Measurements from ENCODE around the gene FAM135A.

DNA sequence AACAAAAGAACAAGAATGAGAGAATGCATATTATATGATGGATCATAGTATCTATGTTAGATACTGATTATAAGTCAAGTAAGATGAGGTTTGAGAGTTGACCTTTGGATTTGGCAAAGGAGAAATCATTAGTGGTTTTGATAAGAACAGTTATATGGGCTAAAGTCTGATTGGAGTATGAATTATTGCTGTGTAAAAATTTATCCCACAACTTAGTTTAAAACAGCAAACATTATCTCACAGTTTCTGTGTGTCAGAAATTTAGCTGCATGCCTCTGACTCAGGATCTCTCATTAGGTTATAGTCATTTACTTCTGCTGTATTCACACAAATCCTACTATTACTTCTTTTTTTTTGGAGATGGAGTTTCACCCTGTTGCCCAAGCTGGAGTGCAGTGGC is 56.7 kb downstream of the FAM135A start:
- TF ChIP-seq, protein P1, sequence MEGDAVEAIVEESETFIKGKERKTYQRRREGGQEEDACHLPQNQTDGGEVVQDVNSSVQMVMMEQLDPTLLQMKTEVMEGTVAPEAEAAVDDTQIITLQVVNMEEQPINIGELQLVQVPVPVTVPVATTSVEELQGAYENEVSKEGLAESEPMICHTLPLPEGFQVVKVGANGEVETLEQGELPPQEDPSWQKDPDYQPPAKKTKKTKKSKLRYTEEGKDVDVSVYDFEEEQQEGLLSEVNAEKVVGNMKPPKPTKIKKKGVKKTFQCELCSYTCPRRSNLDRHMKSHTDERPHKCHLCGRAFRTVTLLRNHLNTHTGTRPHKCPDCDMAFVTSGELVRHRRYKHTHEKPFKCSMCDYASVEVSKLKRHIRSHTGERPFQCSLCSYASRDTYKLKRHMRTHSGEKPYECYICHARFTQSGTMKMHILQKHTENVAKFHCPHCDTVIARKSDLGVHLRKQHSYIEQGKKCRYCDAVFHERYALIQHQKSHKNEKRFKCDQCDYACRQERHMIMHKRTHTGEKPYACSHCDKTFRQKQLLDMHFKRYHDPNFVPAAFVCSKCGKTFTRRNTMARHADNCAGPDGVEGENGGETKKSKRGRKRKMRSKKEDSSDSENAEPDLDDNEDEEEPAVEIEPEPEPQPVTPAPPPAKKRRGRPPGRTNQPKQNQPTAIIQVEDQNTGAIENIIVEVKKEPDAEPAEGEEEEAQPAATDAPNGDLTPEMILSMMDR (IDR thresholded peaks at IDR 0.05; ENCODE audit: low read length): no peak
- TF ChIP-seq EZH2 (optimal IDR thresholded peaks at IDR 0.05; ENCODE audit: low read depth, low read length) (no peak), EZH2phosphoT487 (IDR thresholded peaks at IDR 0.05; ENCODE audit: low read length) (no peak)
